Keratinocyte (primary cell): ENCODE results near the gene RAD21L1. TPM values are rescaled to one million over a fixed set of nuclear protein-coding genes. Genes with fewer than 3 reads are reported as not detected.

Source experiments
- DNase-seq: peaks from one replicate; pipeline ENCODE4 v3.0.0-alpha.2; 2011; ENCODE audit warnings: low read depth, missing footprints, low spot score
- FAIRE-seq: peaks from 2 replicates; lab custom pipeline; 2011; peaks lifted over from hg19 to GRCh38; lab: Jason Lieb, UNC
- H2AFZ ChIP-seq: 2 replicates; pipeline ENCODE4 v1.6.0; 2012; ENCODE audit warnings: low read length, control low read depth, inconsistent platforms; ENCODE audit not compliant: control insufficient read depth
- H3K27ac ChIP-seq: 2 replicates; pipeline ENCODE4 v1.5.1; 2011; ENCODE audit warnings: low read length; ENCODE audit not compliant: control insufficient read depth, insufficient read depth
- H3K27me3 ChIP-seq: 3 replicates; pipeline ENCODE4 v1.6.0; 2011; ENCODE audit warnings: low read length; ENCODE audit not compliant: control insufficient read depth, insufficient read depth; ENCODE audit errors: extremely low read depth
- H3K36me3 ChIP-seq, 2 experiments: 2 replicates in 1 of 2; 3 replicates in 1 of 2; pipeline ENCODE4 v1.5.1; 2011; ENCODE audit warnings: low read length in 2 of 2, mild to moderate bottlenecking in 1 of 2; ENCODE audit not compliant: control insufficient read depth in 2 of 2, insufficient read depth in 2 of 2; ENCODE audit errors: extremely low read depth in 1 of 2
- H3K4me1 ChIP-seq: 3 replicates; pipeline ENCODE4 v1.5.1; 2011; ENCODE audit warnings: low read length; ENCODE audit not compliant: control insufficient read depth, insufficient read depth; ENCODE audit errors: extremely low read depth
- H3K4me2 ChIP-seq: 3 replicates; pipeline ENCODE4 v1.6.0; 2011; ENCODE audit warnings: low read depth, low read length; ENCODE audit not compliant: control insufficient read depth, insufficient read depth; ENCODE audit errors: extremely low read depth
- H3K4me3 ChIP-seq, 3 experiments: fragments of 200-600 bp in 1 of 3; sonication (generic) in 1 of 3; 2 replicates in 2 of 3; 3 replicates in 1 of 3; pipeline ENCODE4 v1.5.1; 2011 to 2016; ENCODE audit warnings: low read length in 3 of 3, mild to moderate bottlenecking in 3 of 3, control low read depth in 2 of 3, inconsistent platforms in 1 of 3, low read depth in 1 of 3, mixed read lengths in 1 of 3, mixed run types in 1 of 3, moderate library complexity in 1 of 3; ENCODE audit not compliant: control insufficient read depth in 2 of 3, insufficient read depth in 2 of 3; ENCODE audit errors: extremely low read depth in 1 of 3
- H3K79me2 ChIP-seq: 2 replicates; pipeline ENCODE4 v1.6.0; 2012; ENCODE audit warnings: low read length; ENCODE audit not compliant: control insufficient read depth, insufficient read depth
- H3K9ac ChIP-seq: 3 replicates; pipeline ENCODE4 v1.6.0; 2011; ENCODE audit warnings: low read length; ENCODE audit not compliant: control insufficient read depth, insufficient read depth; ENCODE audit errors: extremely low read depth
- H3K9me1 ChIP-seq: 3 replicates; pipeline ENCODE4 v1.6.0; 2011; ENCODE audit warnings: low read length; ENCODE audit not compliant: control insufficient read depth, insufficient read depth; ENCODE audit errors: extremely low read depth
- H3K9me3 ChIP-seq: 2 replicates; pipeline ENCODE4 v1.5.1; 2012; ENCODE audit warnings: low read depth, low read length; ENCODE audit not compliant: control insufficient read depth
- H4K20me1 ChIP-seq: 3 replicates; pipeline ENCODE4 v1.6.0; 2011; ENCODE audit warnings: low read length; ENCODE audit not compliant: control insufficient read depth, insufficient read depth; ENCODE audit errors: extremely low read depth
- EZH2 ChIP-seq: IDR thresholded peaks from one replicate; pipeline ENCODE4 v1.6.1; 2012; ENCODE audit warnings: inconsistent platforms, mild to moderate bottlenecking, low read length, moderate library complexity
- dilution Hi-C: fragments of 300-500 bp; cut with MboI; formaldehyde crosslinking; loops from one replicate; pipeline ENCODE4 v1.7.0; 2020; ENCODE audit warnings: low sequenced_read_pairs; ENCODE audit not compliant: extremely low pct_ligation_motif_present
- polyA plus RNA-seq, 5 experiments: library from polyadenylated mRNA; depleted of rRNA in 3 of 5; stranded (reverse) in 3 of 5; stranded (forward) in 1 of 5; unstranded in 1 of 5; fragments of >200 nt; gene quantifications; 1 replicate in 1 of 5; 2 replicates in 3 of 5; 3 replicates in 1 of 5; pipeline versions ENCODE4 v1.2.1 to v1.2.3, GENCODE V29; 2011 to 2012; ENCODE audit warnings: missing spikeins in 2 of 5, low read depth in 1 of 5, low replicate concordance in 1 of 5
- TF ChIP-seq, protein P1 (sequence below), 3 experiments: IDR thresholded peaks in 1 of 3; conservative IDR thresholded peaks in 1 of 3; optimal IDR thresholded peaks in 1 of 3; 2 replicates in 2 of 3; 3 replicates in 1 of 3; pipeline versions ENCODE3 to v1.5.1; 2011; ENCODE audit warnings: low read length in 3 of 3, mild to moderate bottlenecking in 3 of 3, moderate library complexity in 2 of 3, control low read depth in 1 of 3, inconsistent platforms in 1 of 3; ENCODE audit not compliant: insufficient read depth in 2 of 3; ENCODE audit errors: extremely low read depth in 1 of 3

Gene RAD21L1
- polyA plus RNA-seq, 1 donor (not counting 4 experiments of a cell fraction or from before 2014, with no cell fraction given) = not detected

DNA sequence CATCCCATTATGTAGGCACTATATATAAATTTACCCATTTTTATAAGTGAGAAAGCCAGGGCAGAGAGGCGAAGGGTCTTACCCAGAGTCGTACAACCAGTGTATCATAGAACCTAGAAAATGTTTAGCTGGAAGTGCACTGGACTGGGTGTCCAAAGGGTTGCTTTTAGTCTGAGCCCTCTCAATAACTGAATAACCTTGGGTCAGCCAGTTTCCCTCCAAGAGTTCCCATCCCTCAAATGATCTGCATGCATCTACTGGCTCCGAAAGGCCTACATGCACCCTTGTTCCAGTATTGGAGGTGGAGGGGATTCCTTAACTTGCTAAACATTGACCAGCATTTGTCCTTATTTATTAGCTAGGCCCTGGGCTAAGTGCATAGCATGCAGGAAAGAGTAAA is 44.0 kb downstream of the RAD21L1 start:
- H3K79me2 ChIP-seq = no peaks in the 10 kb centered on the region
- no peak overlapping the region for H3K4me2 ChIP-seq
- no peak overlapping the region for H3K9ac ChIP-seq
- no peak for TF ChIP-seq EZH2
- TF ChIP-seq, protein P1, sequence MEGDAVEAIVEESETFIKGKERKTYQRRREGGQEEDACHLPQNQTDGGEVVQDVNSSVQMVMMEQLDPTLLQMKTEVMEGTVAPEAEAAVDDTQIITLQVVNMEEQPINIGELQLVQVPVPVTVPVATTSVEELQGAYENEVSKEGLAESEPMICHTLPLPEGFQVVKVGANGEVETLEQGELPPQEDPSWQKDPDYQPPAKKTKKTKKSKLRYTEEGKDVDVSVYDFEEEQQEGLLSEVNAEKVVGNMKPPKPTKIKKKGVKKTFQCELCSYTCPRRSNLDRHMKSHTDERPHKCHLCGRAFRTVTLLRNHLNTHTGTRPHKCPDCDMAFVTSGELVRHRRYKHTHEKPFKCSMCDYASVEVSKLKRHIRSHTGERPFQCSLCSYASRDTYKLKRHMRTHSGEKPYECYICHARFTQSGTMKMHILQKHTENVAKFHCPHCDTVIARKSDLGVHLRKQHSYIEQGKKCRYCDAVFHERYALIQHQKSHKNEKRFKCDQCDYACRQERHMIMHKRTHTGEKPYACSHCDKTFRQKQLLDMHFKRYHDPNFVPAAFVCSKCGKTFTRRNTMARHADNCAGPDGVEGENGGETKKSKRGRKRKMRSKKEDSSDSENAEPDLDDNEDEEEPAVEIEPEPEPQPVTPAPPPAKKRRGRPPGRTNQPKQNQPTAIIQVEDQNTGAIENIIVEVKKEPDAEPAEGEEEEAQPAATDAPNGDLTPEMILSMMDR (optimal IDR thresholded peaks at IDR 0.05 in 1 of 3, IDR thresholded peaks at IDR 0.05 in 1 of 3, conservative IDR thresholded peaks at IDR 0.05 in 1 of 3; ENCODE audit: extremely low read depth in 1 of 3, insufficient read depth in 2 of 3, low read length in 3 of 3) = no peak
- H3K36me3 ChIP-seq = no peaks in the 10 kb centered on the region
- H3K27ac ChIP-seq = no peak overlapping the region
- no peaks in the 10 kb centered on the region for H3K27me3 ChIP-seq
- no peak overlapping the region for H2AFZ ChIP-seq
- H3K9me3 ChIP-seq = no peaks in the 10 kb centered on the region
- dilution Hi-C loops = no loop called here
- FAIRE-seq (no peak), DNase-seq (no peak)
- no peaks in the 10 kb centered on the region for H3K9me1 ChIP-seq
- H3K4me1 ChIP-seq = peaks cover 13% of the 10 kb centered on the region
- H4K20me1 ChIP-seq = no peaks in the 10 kb centered on the region
- H3K4me3 ChIP-seq = no peak overlapping the region

DNA sequence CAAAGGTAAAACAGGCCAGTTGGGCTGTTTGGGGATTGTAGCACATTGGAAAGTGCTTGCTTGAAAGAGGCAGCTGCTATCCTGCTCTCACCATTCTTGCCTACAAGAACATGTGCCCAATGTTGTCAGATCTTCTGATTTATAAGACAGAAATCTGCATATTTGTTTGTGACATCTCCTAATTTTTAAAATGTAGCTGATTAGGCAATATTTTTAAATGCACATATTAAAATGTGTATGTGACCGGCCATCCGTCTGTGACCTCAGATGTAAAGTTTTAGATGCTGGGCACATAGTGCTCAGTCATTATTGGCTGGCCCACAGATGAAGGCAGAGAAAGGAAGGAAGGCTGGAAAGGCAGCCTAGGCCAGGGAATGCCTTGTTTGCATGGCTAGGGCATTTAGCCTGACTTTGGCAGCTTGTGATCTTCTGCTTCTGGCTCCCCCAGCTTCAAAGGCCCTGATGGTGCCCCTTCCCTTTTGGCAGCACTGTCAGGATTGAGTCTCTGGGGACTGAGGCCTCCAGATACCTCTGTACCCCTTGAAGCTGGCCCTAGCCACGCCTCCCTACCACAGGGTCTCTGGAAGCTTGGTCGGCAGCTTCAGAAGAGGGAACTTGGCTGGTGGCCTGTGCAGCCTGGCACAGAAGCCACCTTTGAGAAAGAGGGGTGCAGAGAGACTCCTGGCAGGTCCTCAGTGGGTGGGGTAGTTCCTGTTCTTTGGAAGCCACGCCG is 46.7 kb downstream of the RAD21L1 start:
- H3K9me3 ChIP-seq = no peaks in the 10 kb centered on the region
- no peaks in the 10 kb centered on the region for H3K36me3 ChIP-seq
- no peak overlapping the region for H3K4me3 ChIP-seq
- dilution Hi-C loops = no loop called here
- no peaks in the 10 kb centered on the region for H3K4me1 ChIP-seq
- H4K20me1 ChIP-seq = no peaks in the 10 kb centered on the region
- no peak for TF ChIP-seq EZH2
- TF ChIP-seq, protein P1 (optimal IDR thresholded peaks at IDR 0.05 in 1 of 3, IDR thresholded peaks at IDR 0.05 in 1 of 3, conservative IDR thresholded peaks at IDR 0.05 in 1 of 3; ENCODE audit: extremely low read depth in 1 of 3, insufficient read depth in 2 of 3, low read length in 3 of 3) = no peak
- H3K79me2 ChIP-seq = no peaks in the 10 kb centered on the region
- no peak overlapping the region for H3K9ac ChIP-seq
- H3K27me3 ChIP-seq = no peaks in the 10 kb centered on the region
- H3K4me2 ChIP-seq = no peak overlapping the region
- DNase-seq (no peak), FAIRE-seq (no peak)
- H3K27ac ChIP-seq = no peak overlapping the region
- H2AFZ ChIP-seq = no peak overlapping the region
- no peaks in the 10 kb centered on the region for H3K9me1 ChIP-seq
